RWPE2 (cell line): ENCODE data around the gene PCBP3.
A peak's percentile ranks its signal among the peaks of the same experiment; 100 is the strongest.
"Not testable (repeated sequence)": the region's sequence is repeated elsewhere in the genome, so short reads cannot be mapped to it uniquely, and the experiment has no call there.

Experiments used
- ATAC-seq: fragments of 200-7000 bp; cut with Tn5 transposase; 3 replicates; pipeline ENCODE4 v1.9.1; 2021; ENCODE audit warnings: low read depth
- DNase-seq: peaks from one replicate; pipeline ENCODE4 v3.0.0-alpha.2; 2020; ENCODE audit warnings: low spot score
- H3K27ac ChIP-seq: fragments of 450-650 bp; 2 replicates; pipeline ENCODE4 v1.5.1; 2017; ENCODE audit warnings: mild to moderate bottlenecking; ENCODE audit not compliant: poor library complexity, severe bottlenecking
- H3K27me3 ChIP-seq: fragments of 250-450 bp; sonication (Bioruptor Pico); 2 replicates; pipeline ENCODE4 v1.5.1; 2021; ENCODE audit warnings: mild to moderate bottlenecking, moderate library complexity; ENCODE audit not compliant: insufficient read depth, poor library complexity, severe bottlenecking
- H3K36me3 ChIP-seq: fragments of 250-450 bp; sonication (Bioruptor Pico); 2 replicates; pipeline ENCODE4 v1.5.1; 2020; ENCODE audit warnings: low read depth, mild to moderate bottlenecking, moderate library complexity
- H3K4me1 ChIP-seq: fragments of 250-450 bp; sonication (Bioruptor Pico); 2 replicates; pipeline ENCODE4 v1.5.1; 2021; ENCODE audit warnings: mild to moderate bottlenecking, moderate library complexity; ENCODE audit not compliant: insufficient read depth, poor library complexity, severe bottlenecking
- H3K4me3 ChIP-seq: fragments of 250-450 bp; sonication (Bioruptor Pico); 2 replicates; pipeline ENCODE4 v1.5.1; 2021; ENCODE audit warnings: mild to moderate bottlenecking, moderate library complexity; ENCODE audit not compliant: severe bottlenecking
- H3K9me3 ChIP-seq: fragments of 250-450 bp; sonication (Bioruptor Pico); 2 replicates; pipeline ENCODE4 v1.5.1; 2021; ENCODE audit warnings: mild to moderate bottlenecking, moderate library complexity; ENCODE audit not compliant: severe bottlenecking
- CTCF ChIP-seq: fragments of 450-650 bp; IDR thresholded peaks from one replicate; pipeline ENCODE4 v1.5.1; 2017; ENCODE audit warnings: mild to moderate bottlenecking, moderate library complexity; ENCODE audit not compliant: poor library complexity, severe bottlenecking

PCBP3 gene

GRCh38 chr21:45620201-45620923 is 23.2 kb upstream of the PCBP3 start:
- no peaks in the 10 kb centered on the region for H3K4me1 ChIP-seq
- peaks cover 70% of the 10 kb centered on the region for H3K27me3 ChIP-seq
- no peak for ATAC-seq
- H3K36me3 ChIP-seq = no peaks in the 10 kb centered on the region
- no peaks in the 10 kb centered on the region for H3K9me3 ChIP-seq
- DNase-seq = peak; percentile 15
- no peak overlapping the region for H3K27ac ChIP-seq
- H3K4me3 ChIP-seq = no peak overlapping the region
- no peak for TF ChIP-seq CTCF

GRCh38 chr21:45621435-45622331 is 21.8 kb upstream of the PCBP3 start:
- peaks cover 57% of the 10 kb centered on the region for H3K27me3 ChIP-seq
- not testable (repeated sequence) for H3K4me1 ChIP-seq, H3K36me3 ChIP-seq, ATAC-seq, H3K4me3 ChIP-seq, H3K9me3 ChIP-seq, H3K27ac ChIP-seq
- peak; percentile 14 for DNase-seq

- no peak for ATAC-seq
- Histone ChIP-seq H3K9me3 (no peaks in the 10 kb centered on the region), H3K27me3 (peaks cover 55% of the 10 kb centered on the region), H3K36me3 (no peaks in the 10 kb centered on the region), H3K4me3 (no peak overlapping the region), H3K4me1 (no peaks in the 10 kb centered on the region), H3K27ac (no peak overlapping the region)
- DNase-seq = no peak
- TF ChIP-seq CTCF = no peak
Measured at GRCh38 chr21:45622416-45623097, 21.0 kb upstream of the PCBP3 start.

GRCh38 chr21:45623436-45623835 is 20.1 kb upstream of the PCBP3 start:
- ATAC-seq (no peak), DNase-seq (no peak)
- Histone ChIP-seq H3K9me3 (no peaks in the 10 kb centered on the region), H3K36me3 (no peaks in the 10 kb centered on the region), H3K4me3 (no peak overlapping the region), H3K27me3 (peaks cover 47% of the 10 kb centered on the region), H3K4me1 (no peaks in the 10 kb centered on the region), H3K27ac (no peak overlapping the region)
- no peak for TF ChIP-seq CTCF

DNA sequence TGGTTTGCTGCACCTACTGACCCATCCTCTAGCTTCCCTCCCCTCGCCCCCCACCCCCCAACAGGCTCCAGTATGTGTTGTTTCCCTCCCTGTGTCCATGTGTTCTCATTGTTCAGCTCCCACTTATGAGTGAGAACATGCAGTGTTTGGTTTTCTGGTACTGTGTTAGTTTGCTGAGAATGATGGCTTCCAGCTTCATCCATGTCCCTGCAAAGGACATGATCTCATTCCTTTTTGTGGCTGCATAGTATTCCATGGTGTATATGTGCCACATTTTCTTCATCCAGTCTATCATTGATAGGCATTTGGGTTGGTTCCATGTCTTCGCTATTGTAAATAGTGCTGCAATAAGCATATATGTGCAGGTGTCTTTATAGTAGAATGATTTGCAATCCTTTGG is 17.4 kb upstream of the PCBP3 start:
- H3K27me3 ChIP-seq = peaks cover 33% of the 10 kb centered on the region
- H3K9me3 ChIP-seq, ATAC-seq, DNase-seq, H3K27ac ChIP-seq, H3K36me3 ChIP-seq, H3K4me1 ChIP-seq, H3K4me3 ChIP-seq: not testable (repeated sequence)
